Esophagus muscularis mucosa (tissue), 4 donors: ENCODE data around the gene DEPDC1B. TPM values are rescaled to one million over a fixed set of nuclear protein-coding genes. Genes with fewer than 3 reads are reported as not detected.

Experiments
- DNase-seq: peaks from one replicate; pipeline ENCODE4 v3.0.0-alpha.2; 2017; ENCODE audit errors: extremely low spot score
- H3K27ac ChIP-seq, 4 donors: fragments of 200-600 bp; sonication (generic); replicated peaks in 1 of 4; 1 replicate in 3 of 4; 2 replicates in 1 of 4; pipeline ENCODE4 v1.5.1; 2016 to 2019; ENCODE audit warnings: mild to moderate bottlenecking in 1 of 4
- H3K27me3 ChIP-seq, 4 donors: fragments of 200-600 bp; sonication (generic); one replicate each; pipeline versions ENCODE4 v1.5.1 to v1.6.0; 2016 to 2019
- H3K36me3 ChIP-seq, 4 donors: fragments of 200-600 bp; sonication (generic); one replicate each; pipeline ENCODE4 v1.5.1; 2016 to 2019
- H3K4me1 ChIP-seq, 4 donors: fragments of 200-600 bp; sonication (generic); one replicate each; pipeline ENCODE4 v1.5.1; 2016 to 2019
- H3K4me3 ChIP-seq, 4 donors: fragments of 200-600 bp; sonication (generic); 1 replicate in 2 of 4; 2 replicates in 2 of 4; pipeline ENCODE4 v1.5.1; 2016 to 2019; ENCODE audit warnings: mild to moderate bottlenecking in 4 of 4, moderate library complexity in 1 of 4
- H3K9me3 ChIP-seq, 4 donors: fragments of 200-600 bp; sonication (generic); 1 replicate in 3 of 4; 2 replicates in 1 of 4; pipeline ENCODE4 v1.5.1; 2016 to 2019
- CTCF ChIP-seq, 3 experiments: fragments of 200-600 bp in 2 of 3; fragments of 450-650 bp in 1 of 3; sonication (generic) in 2 of 3; IDR thresholded peaks; one replicate each; pipeline ENCODE4 v1.5.1; 2017 to 2019; ENCODE audit warnings: antibody characterized with exemption in 3 of 3, mild to moderate bottlenecking in 2 of 3, moderate library complexity in 1 of 3
- EP300 ChIP-seq: sonication (generic); formaldehyde crosslinking; IDR thresholded peaks from one replicate; pipeline ENCODE4 v1.6.1; 2017; ENCODE audit warnings: antibody characterized with exemption
- POLR2A ChIP-seq: fragments of 450-650 bp; IDR thresholded peaks from one replicate; pipeline ENCODE4 v1.6.1; 2017; ENCODE audit warnings: antibody characterized with exemption, moderate library complexity, mild to moderate bottlenecking, low read depth
- POLR2AphosphoS5 ChIP-seq, 2 donors: sonication (generic); formaldehyde crosslinking; IDR thresholded peaks; one replicate each; pipeline ENCODE4 v1.6.1; 2017; ENCODE audit warnings: antibody characterized with exemption in 2 of 2
- WGBS: methylation state at CpG from one replicate; pipeline ENCODE4 v1.1.5; 2018; 5-methylcytosine and 5-hydroxymethylcytosine counted together
- intact Hi-C: fragments of 100-400 bp; cut with DNase I; formaldehyde crosslinking; loops from one replicate; pipeline ENCODE4 v1.15.1; 2023
- total RNA-seq, 4 donors: library from RNA; depleted of rRNA; stranded (reverse); fragments of >200 nt; gene quantifications; one replicate each; pipeline versions ENCODE4 v1.1.0 to v1.2.1, GENCODE V29; 2016

DEPDC1B gene
- total RNA-seq: under 1 TPM in 3 of 4 donors, not detected in 1; 0.17 to 0.57 (median 0.42) TPM

GRCh38 chr5:60699609-60700415, at the start of gene DEPDC1B:
Gene DEPDC1B (minus strand): TSS chr5:60700166. CDS start chr5:60700093, 73 bp downstream.
- WGBS: 0% methylated on average over 24 of the region's 72 CpGs
- Histone ChIP-seq H3K4me1 (peaks cover 14 to 21% (median 20%) of the 10 kb centered on the region in 4 donors), H3K4me3 (peak within 1 kb of the TSS; percentile 74 to 90 (median 79)), H3K36me3 (no peaks in the 10 kb centered on the region), H3K27me3 (no peaks in the 10 kb centered on the region), H3K27ac (peak within 1 kb of the TSS; percentile 71 to 87 (median 84)), H3K9me3 (no peaks in the 10 kb centered on the region)
- intact Hi-C loops: no loop called here
- peak; percentile 95 for DNase-seq
- TF ChIP-seq POLR2AphosphoS5 (IDR thresholded peaks at IDR 0.05): peak; percentile 61 to 76
- TF ChIP-seq POLR2A: no peak
- TF ChIP-seq CTCF (IDR thresholded peaks at IDR 0.05): no peak
- TF ChIP-seq EP300: no peak

- Histone ChIP-seq H3K36me3 (no peaks in the 10 kb centered on the region), H3K9me3 (peaks cover 0 to 18% (median 6%) of the 10 kb centered on the region in 4 donors), H3K4me3 (no peak overlapping the region), H3K4me1 (no peaks in the 10 kb centered on the region), H3K27me3 (no peaks in the 10 kb centered on the region), H3K27ac (no peak overlapping the region)
- 91% methylated on average over 6 of the region's 6 CpGs for WGBS
- TF ChIP-seq EP300 (no peak), POLR2A (no peak), POLR2AphosphoS5 (IDR thresholded peaks at IDR 0.05) (no peak), CTCF (IDR thresholded peaks at IDR 0.05) (no peak)
- no peak for DNase-seq
- intact Hi-C loops: no loop called here
Measured at GRCh38 chr5:60744682-60745081, 44.7 kb upstream of the DEPDC1B start.

GRCh38 chr5:60743511-60744314, 43.7 kb upstream of the DEPDC1B start:
- no peak for DNase-seq
- Histone ChIP-seq H3K4me3 (no peak overlapping the region), H3K27me3 (no peaks in the 10 kb centered on the region), H3K27ac (no peak overlapping the region), H3K36me3 (no peaks in the 10 kb centered on the region), H3K4me1 (no peaks in the 10 kb centered on the region), H3K9me3 (peaks cover 0 to 22% (median 10%) of the 10 kb centered on the region in 4 donors)
- TF ChIP-seq POLR2A (no peak), EP300 (no peak), CTCF (IDR thresholded peaks at IDR 0.05) (no peak), POLR2AphosphoS5 (IDR thresholded peaks at IDR 0.05) (no peak)
- intact Hi-C loops: no loop called here
- WGBS: 96% methylated on average over 17 of the region's 40 CpGs

- 96% methylated on average over 2 of the region's 2 CpGs for WGBS
- no peaks in the 10 kb centered on the region for H3K36me3 ChIP-seq
- DNase-seq: no peak
- H3K27me3 ChIP-seq: no peaks in the 10 kb centered on the region
- H3K4me3 ChIP-seq: no peak overlapping the region
- no peak overlapping the region for H3K27ac ChIP-seq
- no peaks in the 10 kb centered on the region for H3K4me1 ChIP-seq
- H3K9me3 ChIP-seq: peaks cover 0 to 22% (median 10%) of the 10 kb centered on the region in 4 donors
- intact Hi-C loops: no loop called here
- no peak for TF ChIP-seq EP300
- TF ChIP-seq POLR2A: no peak
- TF ChIP-seq CTCF (IDR thresholded peaks at IDR 0.05): no peak
- TF ChIP-seq POLR2AphosphoS5 (IDR thresholded peaks at IDR 0.05): no peak
Measured at GRCh38 chr5:60740322-60740721, 40.4 kb upstream of the DEPDC1B start.
